ENCODE measurements around the gene FILIP1L. TPM values are rescaled to one million over a fixed set of nuclear protein-coding genes. Genes with fewer than 3 reads are reported as not detected.

FILIP1L gene
- total and polyA plus RNA-seq, 2 of the 13 experiments (the other 11 are each of a cell fraction or from before 2014, with no cell fraction given) = 8.1 to 187 TPM

- TF ChIP-seq, protein P1, sequence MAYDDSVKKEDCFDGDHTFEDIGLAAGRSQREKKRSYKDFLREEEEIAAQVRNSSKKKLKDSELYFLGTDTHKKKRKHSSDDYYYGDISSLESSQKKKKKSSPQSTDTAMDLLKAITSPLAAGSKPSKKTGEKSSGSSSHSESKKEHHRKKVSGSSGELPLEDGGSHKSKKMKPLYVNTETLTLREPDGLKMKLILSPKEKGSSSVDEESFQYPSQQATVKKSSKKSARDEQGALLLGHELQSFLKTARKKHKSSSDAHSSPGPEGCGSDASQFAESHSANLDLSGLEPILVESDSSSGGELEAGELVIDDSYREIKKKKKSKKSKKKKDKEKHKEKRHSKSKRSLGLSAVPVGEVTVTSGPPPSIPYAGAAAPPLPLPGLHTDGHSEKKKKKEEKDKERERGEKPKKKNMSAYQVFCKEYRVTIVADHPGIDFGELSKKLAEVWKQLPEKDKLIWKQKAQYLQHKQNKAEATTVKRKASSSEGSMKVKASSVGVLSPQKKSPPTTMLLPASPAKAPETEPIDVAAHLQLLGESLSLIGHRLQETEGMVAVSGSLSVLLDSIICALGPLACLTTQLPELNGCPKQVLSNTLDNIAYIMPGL (CRISPR knock-in tag; IDR thresholded peaks at IDR 0.05; ENCODE audit: borderline replicate concordance in 1 of 2, low read depth in 1 of 2) = no peak
- no peak for TF ChIP-seq NFE2L1 (CRISPR knock-in tag; IDR thresholded peaks at IDR 0.05; ENCODE audit: borderline replicate concordance)
- TF ChIP-seq ZNF33B (CRISPR knock-in tag; IDR thresholded peaks at IDR 0.05) = no peak
Observed at GRCh38 chr3:100022506-100022905, 91.8 kb downstream of the FILIP1L start (continued).

- CTCF ChIA-PET (ENCODE audit: low intra/inter-chr PET ratio, low total read pairs) = no interaction called here
- H3K4me3 ChIP-seq (replicated peaks in 1 of 3; ENCODE audit: insufficient read depth in 1 of 3, low read depth in 2 of 3, low read length in 3 of 3) = no peak overlapping the region
- no peaks in the 10 kb centered on the region for H3K79me2 ChIP-seq (ENCODE audit: insufficient read depth, low read length)
- TF ChIP-seq ZNF597 (CRISPR knock-in tag; IDR thresholded peaks at IDR 0.05) (no peak), ZKSCAN1 (IDR thresholded peaks at IDR 0.05; ENCODE audit: low read length) (no peak), ZFP37 (CRISPR knock-in tag; IDR thresholded peaks at IDR 0.05; ENCODE audit: borderline replicate concordance) (no peak), CBX5 (CRISPR knock-in tag; IDR thresholded peaks at IDR 0.05; ENCODE audit: borderline replicate concordance) (no peak), ZNF17 (CRISPR knock-in tag; IDR thresholded peaks at IDR 0.05) (no peak), PHF20 (CRISPR knock-in tag; IDR thresholded peaks at IDR 0.05) (no peak), IRF9 (CRISPR knock-in tag; IDR thresholded peaks at IDR 0.05; ENCODE audit: borderline replicate concordance) (no peak), ZSCAN25 (CRISPR knock-in tag; IDR thresholded peaks at IDR 0.05) (no peak), ZNF556 (CRISPR knock-in tag; IDR thresholded peaks at IDR 0.05; ENCODE audit: borderline replicate concordance) (no peak), HOXA5 (CRISPR knock-in tag; IDR thresholded peaks at IDR 0.05) (no peak), MAFK (conservative IDR thresholded peaks at IDR 0.05 in 1 of 2, IDR thresholded peaks at IDR 0.05 in 1 of 2; ENCODE audit: low read length in 2 of 2) (no peak)
- TF ChIP-seq, protein P2, sequence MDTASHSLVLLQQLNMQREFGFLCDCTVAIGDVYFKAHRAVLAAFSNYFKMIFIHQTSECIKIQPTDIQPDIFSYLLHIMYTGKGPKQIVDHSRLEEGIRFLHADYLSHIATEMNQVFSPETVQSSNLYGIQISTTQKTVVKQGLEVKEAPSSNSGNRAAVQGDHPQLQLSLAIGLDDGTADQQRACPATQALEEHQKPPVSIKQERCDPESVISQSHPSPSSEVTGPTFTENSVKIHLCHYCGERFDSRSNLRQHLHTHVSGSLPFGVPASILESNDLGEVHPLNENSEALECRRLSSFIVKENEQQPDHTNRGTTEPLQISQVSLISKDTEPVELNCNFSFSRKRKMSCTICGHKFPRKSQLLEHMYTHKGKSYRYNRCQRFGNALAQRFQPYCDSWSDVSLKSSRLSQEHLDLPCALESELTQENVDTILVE (CRISPR knock-in tag; IDR thresholded peaks at IDR 0.05) = no peak
- TF ChIP-seq, protein P3, sequence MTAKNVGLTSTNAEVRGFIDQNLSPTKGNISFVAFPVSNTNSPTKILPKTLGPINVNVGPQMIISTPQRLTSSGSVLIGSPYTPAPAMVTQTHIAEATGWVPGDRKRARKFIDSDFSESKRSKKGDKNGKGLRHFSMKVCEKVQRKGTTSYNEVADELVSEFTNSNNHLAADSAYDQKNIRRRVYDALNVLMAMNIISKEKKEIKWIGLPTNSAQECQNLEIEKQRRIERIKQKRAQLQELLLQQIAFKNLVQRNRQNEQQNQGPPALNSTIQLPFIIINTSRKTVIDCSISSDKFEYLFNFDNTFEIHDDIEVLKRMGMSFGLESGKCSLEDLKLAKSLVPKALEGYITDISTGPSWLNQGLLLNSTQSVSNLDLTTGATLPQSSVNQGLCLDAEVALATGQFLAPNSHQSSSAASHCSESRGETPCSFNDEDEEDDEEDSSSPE (CRISPR knock-in tag; IDR thresholded peaks at IDR 0.05) = no peak
Observed at GRCh38 chr3:100020876-100021644, 93.2 kb downstream of the FILIP1L start.

More at GRCh38 chr3:100020876-100021644, 93.2 kb downstream of the FILIP1L start:
- no peak overlapping the region for H3K4me2 ChIP-seq (ENCODE audit: low read depth, low read length)
- no peak overlapping the region for H3K27ac ChIP-seq (ENCODE audit: extremely low read length, insufficient read depth, low read length)
- no peaks in the 10 kb centered on the region for H3K9me3 ChIP-seq (ENCODE audit: low read length)
- DNase-seq (ENCODE audit: low spot score) = no peak
- WGBS (ENCODE audit: low lambda C conversion rate) = 95% methylated on average over 9 of the region's 9 CpGs
- no peaks in the 10 kb centered on the region for H3K36me3 ChIP-seq (replicated peaks in 1 of 2; ENCODE audit: control insufficient read depth in 1 of 2, insufficient read depth in 2 of 2, low read length in 2 of 2)
- no peak overlapping the region for H2AFZ ChIP-seq (ENCODE audit: low read length)
- H3K4me1 ChIP-seq (ENCODE audit: insufficient read depth, low read length) = peaks cover 34% of the 10 kb centered on the region
- no peaks in the 10 kb centered on the region for H3K27me3 ChIP-seq (ENCODE audit: control insufficient read depth in 1 of 2, insufficient read depth in 2 of 2, low read length in 2 of 2)
- POLR2A ChIA-PET = interaction anchor here (0.9 kb wide), 1 partner anchor 56 kb away, joined by 7 read pairs; no protein-coding TSS in a partner anchor
- no peak for ATAC-seq
- no peak overlapping the region for H3K9ac ChIP-seq (ENCODE audit: insufficient read depth, low read depth, low read length)
- no TSS peak for BruUV-seq (replicated peaks)
- in situ Hi-C loops (cut with HindIII; ENCODE audit: extremely low pct_ligation_motif_present, low pct_unique_long_range_greater_than_20kb) (no loop called here), intact Hi-C loops (cut with micrococcal nuclease; ENCODE audit: unreplicated experiment) (no loop called here)
- H4K20me1 ChIP-seq (ENCODE audit: insufficient read depth, low read length) = no peaks in the 10 kb centered on the region
- no peak for FAIRE-seq

All from HepG2 (cell line).